Measurements from ENCODE around the gene PARN. TPM values are rescaled to one million over a fixed set of nuclear protein-coding genes. Genes with fewer than 3 reads are reported as not detected.

PARN gene
- polyA plus RNA-seq, 2 of the 4 experiments (the other 2 are of a cell fraction) = 40.0 to 58.6 TPM

- 91% methylated on average over 3 of the region's 3 CpGs for WGBS (ENCODE audit: missing lambda C conversion rate)
- FAIRE-seq (no peak), ATAC-seq (no peak), DNase-seq (ENCODE audit: low read depth in 1 of 2, low spot score in 1 of 2) (no peak)
- H3K27ac ChIP-seq = peak overlapping the region; percentile 91
- POLR2A ChIA-PET = no interaction called here
- peaks cover 52% of the 10 kb centered on the region for H3K4me1 ChIP-seq
- TF ChIP-seq, protein P1, sequence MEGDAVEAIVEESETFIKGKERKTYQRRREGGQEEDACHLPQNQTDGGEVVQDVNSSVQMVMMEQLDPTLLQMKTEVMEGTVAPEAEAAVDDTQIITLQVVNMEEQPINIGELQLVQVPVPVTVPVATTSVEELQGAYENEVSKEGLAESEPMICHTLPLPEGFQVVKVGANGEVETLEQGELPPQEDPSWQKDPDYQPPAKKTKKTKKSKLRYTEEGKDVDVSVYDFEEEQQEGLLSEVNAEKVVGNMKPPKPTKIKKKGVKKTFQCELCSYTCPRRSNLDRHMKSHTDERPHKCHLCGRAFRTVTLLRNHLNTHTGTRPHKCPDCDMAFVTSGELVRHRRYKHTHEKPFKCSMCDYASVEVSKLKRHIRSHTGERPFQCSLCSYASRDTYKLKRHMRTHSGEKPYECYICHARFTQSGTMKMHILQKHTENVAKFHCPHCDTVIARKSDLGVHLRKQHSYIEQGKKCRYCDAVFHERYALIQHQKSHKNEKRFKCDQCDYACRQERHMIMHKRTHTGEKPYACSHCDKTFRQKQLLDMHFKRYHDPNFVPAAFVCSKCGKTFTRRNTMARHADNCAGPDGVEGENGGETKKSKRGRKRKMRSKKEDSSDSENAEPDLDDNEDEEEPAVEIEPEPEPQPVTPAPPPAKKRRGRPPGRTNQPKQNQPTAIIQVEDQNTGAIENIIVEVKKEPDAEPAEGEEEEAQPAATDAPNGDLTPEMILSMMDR (IDR thresholded peaks at IDR 0.05) = no peak
- TF ChIP-seq HOXA7 (CRISPR knock-in tag; IDR thresholded peaks at IDR 0.05) = no peak
- no peak for TF ChIP-seq FOSL2 (IDR thresholded peaks at IDR 0.05)
- no peak for TF ChIP-seq FOSL2 (CRISPR knock-in tag; IDR thresholded peaks at IDR 0.05)
- H3K4me3 ChIP-seq = no peak overlapping the region
- CTCF ChIA-PET = interaction anchor here (1.0 to 5.8 kb wide), 6 partner anchors 9 to 608 kb away, joined by 3 to 49 read pairs (median 4); no protein-coding TSS in a partner anchor
- no peaks in the 10 kb centered on the region for H3K9me3 ChIP-seq
- H3K4me2 ChIP-seq = no peak overlapping the region
Observed at GRCh38 chr16:14531101-14531500, 99.0 kb downstream of the PARN start.

- ChIA-PET POLR2A (interaction anchor here (2.2 kb wide), 1 partner anchor 28 kb away, joined by 7 read pairs; no protein-coding TSS in a partner anchor), CTCF (interaction anchor here (0.6 to 5.8 kb wide), 14 partner anchors 16 to 607 kb away, joined by 3 to 72 read pairs (median 6); no protein-coding TSS in a partner anchor)
- DNase-seq (ENCODE audit: low read depth in 1 of 2, low spot score in 1 of 2) (no peak), FAIRE-seq (no peak), ATAC-seq (no peak; a peak in 2 of 6 replicates)
- Histone ChIP-seq H3K27ac (peak overlapping the region; percentile 91), H3K4me1 (peaks cover 61% of the 10 kb centered on the region), H3K4me2 (no peak overlapping the region), H3K4me3 (no peak overlapping the region), H3K9me3 (no peaks in the 10 kb centered on the region)
- no peak for TF ChIP-seq BCL3 (IDR thresholded peaks at IDR 0.05)
- TF ChIP-seq, protein P2, sequence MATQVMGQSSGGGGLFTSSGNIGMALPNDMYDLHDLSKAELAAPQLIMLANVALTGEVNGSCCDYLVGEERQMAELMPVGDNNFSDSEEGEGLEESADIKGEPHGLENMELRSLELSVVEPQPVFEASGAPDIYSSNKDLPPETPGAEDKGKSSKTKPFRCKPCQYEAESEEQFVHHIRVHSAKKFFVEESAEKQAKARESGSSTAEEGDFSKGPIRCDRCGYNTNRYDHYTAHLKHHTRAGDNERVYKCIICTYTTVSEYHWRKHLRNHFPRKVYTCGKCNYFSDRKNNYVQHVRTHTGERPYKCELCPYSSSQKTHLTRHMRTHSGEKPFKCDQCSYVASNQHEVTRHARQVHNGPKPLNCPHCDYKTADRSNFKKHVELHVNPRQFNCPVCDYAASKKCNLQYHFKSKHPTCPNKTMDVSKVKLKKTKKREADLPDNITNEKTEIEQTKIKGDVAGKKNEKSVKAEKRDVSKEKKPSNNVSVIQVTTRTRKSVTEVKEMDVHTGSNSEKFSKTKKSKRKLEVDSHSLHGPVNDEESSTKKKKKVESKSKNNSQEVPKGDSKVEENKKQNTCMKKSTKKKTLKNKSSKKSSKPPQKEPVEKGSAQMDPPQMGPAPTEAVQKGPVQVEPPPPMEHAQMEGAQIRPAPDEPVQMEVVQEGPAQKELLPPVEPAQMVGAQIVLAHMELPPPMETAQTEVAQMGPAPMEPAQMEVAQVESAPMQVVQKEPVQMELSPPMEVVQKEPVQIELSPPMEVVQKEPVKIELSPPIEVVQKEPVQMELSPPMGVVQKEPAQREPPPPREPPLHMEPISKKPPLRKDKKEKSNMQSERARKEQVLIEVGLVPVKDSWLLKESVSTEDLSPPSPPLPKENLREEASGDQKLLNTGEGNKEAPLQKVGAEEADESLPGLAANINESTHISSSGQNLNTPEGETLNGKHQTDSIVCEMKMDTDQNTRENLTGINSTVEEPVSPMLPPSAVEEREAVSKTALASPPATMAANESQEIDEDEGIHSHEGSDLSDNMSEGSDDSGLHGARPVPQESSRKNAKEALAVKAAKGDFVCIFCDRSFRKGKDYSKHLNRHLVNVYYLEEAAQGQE (IDR thresholded peaks at IDR 0.05) = no peak
- no peak for TF ChIP-seq CHD2 (IDR thresholded peaks at IDR 0.05; ENCODE audit: low read length, partially characterized antibody)
- no peak for TF ChIP-seq HOXA7 (CRISPR knock-in tag; IDR thresholded peaks at IDR 0.05)
- TF ChIP-seq, protein P3, sequence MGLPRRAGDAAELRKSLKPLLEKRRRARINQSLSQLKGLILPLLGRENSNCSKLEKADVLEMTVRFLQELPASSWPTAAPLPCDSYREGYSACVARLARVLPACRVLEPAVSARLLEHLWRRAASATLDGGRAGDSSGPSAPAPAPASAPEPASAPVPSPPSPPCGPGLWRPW (IDR thresholded peaks at IDR 0.05) = no peak
- TF ChIP-seq RFX5 (IDR thresholded peaks at IDR 0.05) = no peak
- no peak for TF ChIP-seq CEBPB (IDR thresholded peaks at IDR 0.05)
- 82% methylated on average over 2 of the region's 2 CpGs for WGBS (ENCODE audit: missing lambda C conversion rate)
Observed at GRCh38 chr16:14530046-14530445, 100.0 kb downstream of the PARN start.

DNA sequence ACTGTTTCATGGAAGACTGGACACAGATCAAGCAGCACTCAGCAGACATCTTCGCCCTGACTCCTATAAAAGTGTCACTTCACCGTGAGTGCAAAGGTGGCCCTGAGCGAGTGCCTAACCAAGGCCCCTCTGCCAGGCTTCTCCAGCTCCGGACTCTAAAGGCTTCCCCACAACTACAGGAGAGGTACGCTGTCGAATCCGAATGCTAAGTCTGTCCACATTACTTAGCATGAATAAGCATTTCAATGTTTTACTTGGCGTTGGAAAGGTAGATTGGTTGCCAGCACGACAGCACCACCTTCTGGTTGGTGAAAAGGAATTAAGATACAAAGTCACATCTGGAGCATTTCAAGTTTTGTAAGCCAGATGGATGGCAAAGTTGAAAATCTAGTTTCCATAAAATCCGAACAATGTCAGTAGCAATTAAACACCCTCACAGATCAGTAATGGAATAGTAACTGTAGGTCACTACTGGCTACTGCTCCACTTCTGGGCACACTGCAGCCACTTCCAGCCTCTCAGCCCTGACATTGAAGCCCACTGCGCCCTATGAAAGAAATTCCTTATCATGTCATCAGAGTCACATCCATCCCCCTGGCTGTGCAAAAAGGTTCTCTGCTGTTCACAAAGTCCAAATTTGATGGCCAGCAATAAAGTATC, 100.9 kb downstream of the PARN start:
- DNase-seq (ENCODE audit: low read depth in 1 of 2, low spot score in 1 of 2) = peak; percentile 73 to 97
- POLR2A ChIA-PET = interaction anchor here (0.9 to 2.4 kb wide), 5 partner anchors 27 to 244 kb away, joined by 3 to 10 read pairs (median 3); no protein-coding TSS in a partner anchor
- CTCF ChIA-PET = interaction anchor here (0.6 to 5.8 kb wide), 54 partner anchors 10 to 605 kb away, joined by 3 to 72 read pairs (median 4); no protein-coding TSS in a partner anchor
- Histone ChIP-seq H3K4me1 (peaks cover 70% of the 10 kb centered on the region), H3K4me3 (no peak overlapping the region), H3K4me2 (peak overlapping the region; percentile 70), H3K27ac (peak overlapping the region; percentile 91), H3K9me3 (no peaks in the 10 kb centered on the region)
- WGBS (ENCODE audit: missing lambda C conversion rate) = 10% methylated on average over 11 of the region's 11 CpGs
- ATAC-seq = peak; percentile 79 to 92
- peak; percentile 68 for FAIRE-seq
- TF ChIP-seq EHMT2 (IDR thresholded peaks at IDR 0.05; ENCODE audit: low read depth) (no peak), EHF (CRISPR knock-in tag; IDR thresholded peaks at IDR 0.05) (no peak), ZC3H11A (IDR thresholded peaks at IDR 0.05) (no peak), PBX3 (IDR thresholded peaks at IDR 0.05) (no peak), TFCP2L1 (CRISPR knock-in tag; IDR thresholded peaks at IDR 0.05) (no peak), CBX2 (IDR thresholded peaks at IDR 0.05; ENCODE audit: borderline replicate concordance, low read depth) (no peak), HMGXB4 (CRISPR knock-in tag; IDR thresholded peaks at IDR 0.05; ENCODE audit: borderline replicate concordance) (no peak), MAX (IDR thresholded peaks at IDR 0.05) (0 out of 2 replicates have a peak, but pooled peaks have one; percentile 48), JUN (IDR thresholded peaks at IDR 0.05) (peak; percentile 19 to 54; a peak in 1 of 5 replicates)
- TF ChIP-seq, protein P4, sequence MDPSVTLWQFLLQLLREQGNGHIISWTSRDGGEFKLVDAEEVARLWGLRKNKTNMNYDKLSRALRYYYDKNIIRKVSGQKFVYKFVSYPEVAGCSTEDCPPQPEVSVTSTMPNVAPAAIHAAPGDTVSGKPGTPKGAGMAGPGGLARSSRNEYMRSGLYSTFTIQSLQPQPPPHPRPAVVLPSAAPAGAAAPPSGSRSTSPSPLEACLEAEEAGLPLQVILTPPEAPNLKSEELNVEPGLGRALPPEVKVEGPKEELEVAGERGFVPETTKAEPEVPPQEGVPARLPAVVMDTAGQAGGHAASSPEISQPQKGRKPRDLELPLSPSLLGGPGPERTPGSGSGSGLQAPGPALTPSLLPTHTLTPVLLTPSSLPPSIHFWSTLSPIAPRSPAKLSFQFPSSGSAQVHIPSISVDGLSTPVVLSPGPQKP (IDR thresholded peaks at IDR 0.05; ENCODE audit: low read depth, low read length) = no peak
